ENCODE measurements around the gene CST11.

The CST11 gene

GRCh38 chr20:23445596-23446217 is 7.0 kb downstream of the CST11 start:
- H3K4me3 Mint-ChIP-seq = no peak overlapping the region
- no peaks in the 10 kb centered on the region for H3K4me1 Mint-ChIP-seq
- ATAC-seq (replicated peaks) (no peak), DNase-seq (no peak)
- H3K9me3 Mint-ChIP-seq = no peaks in the 10 kb centered on the region
- H3K27me3 Mint-ChIP-seq = peaks cover 0 to under 1% of the 10 kb centered on the region in 2 donors
- no peaks in the 10 kb centered on the region for H3K36me3 Mint-ChIP-seq
- H3K27ac Mint-ChIP-seq = no peak overlapping the region

DNA sequence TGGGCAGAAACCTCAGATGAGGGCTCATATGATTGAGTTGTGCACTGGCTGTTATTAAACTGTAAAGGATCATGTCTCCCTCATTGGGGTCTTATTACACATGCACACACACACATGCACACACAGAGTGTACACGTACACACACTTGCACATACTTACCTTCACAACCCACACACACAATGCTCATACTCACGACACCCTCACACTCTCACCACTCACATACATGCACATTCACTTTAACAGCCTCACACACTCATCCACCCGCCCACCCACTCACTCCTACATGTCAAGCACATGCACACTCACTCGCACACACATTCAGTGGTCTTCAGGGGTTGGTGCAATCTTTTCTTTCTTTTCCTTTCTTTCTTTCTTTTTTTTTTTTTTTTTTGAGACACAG is 7.8 kb downstream of the CST11 start:
- ATAC-seq (replicated peaks) = no peak
- no peaks in the 10 kb centered on the region for H3K36me3 Mint-ChIP-seq
- H3K9me3 Mint-ChIP-seq = no peaks in the 10 kb centered on the region
- no peaks in the 10 kb centered on the region for H3K4me1 Mint-ChIP-seq
- no peak overlapping the region for H3K4me3 Mint-ChIP-seq
- no peak overlapping the region for H3K27ac Mint-ChIP-seq
- DNase-seq = no peak
- H3K27me3 Mint-ChIP-seq = peaks cover 0 to 4% of the 10 kb centered on the region in 2 donors

- no peak for ATAC-seq (replicated peaks)
- Mint-ChIP-seq H3K4me3 (no peak overlapping the region), H3K27me3 (peaks cover 0 to 5% of the 10 kb centered on the region in 2 donors), H3K36me3 (no peaks in the 10 kb centered on the region), H3K27ac (no peak overlapping the region), H3K9me3 (no peaks in the 10 kb centered on the region), H3K4me1 (no peaks in the 10 kb centered on the region)
- DNase-seq = no peak
Observed at GRCh38 chr20:23442436-23442835, 10.2 kb downstream of the CST11 start.

DNA sequence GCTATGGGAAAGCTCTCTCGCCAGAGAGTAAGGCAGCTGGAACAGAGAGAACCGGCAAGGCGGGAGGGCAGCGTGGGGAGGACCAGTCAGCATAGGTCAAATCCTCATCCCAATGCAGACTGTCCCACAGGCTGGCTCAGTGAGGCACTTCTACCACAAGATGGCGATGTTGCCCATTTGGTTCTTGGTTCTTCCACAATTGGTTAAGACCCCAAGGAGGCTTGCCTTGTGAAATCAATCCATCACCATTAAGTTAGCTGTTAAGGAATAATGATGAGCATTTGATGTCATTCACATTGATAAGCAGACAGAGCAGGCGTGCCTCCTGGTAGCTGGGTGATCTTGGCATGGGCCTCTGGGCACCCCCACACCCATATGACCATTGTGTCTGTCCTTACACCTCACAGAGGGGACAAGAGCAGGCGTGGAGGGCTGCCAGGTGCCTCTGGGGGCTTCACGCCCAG is 10.8 kb downstream of the CST11 start:
- Mint-ChIP-seq H3K27me3 (peaks cover 0 to 7% of the 10 kb centered on the region in 2 donors), H3K27ac (no peak overlapping the region), H3K4me3 (no peak overlapping the region), H3K9me3 (no peaks in the 10 kb centered on the region), H3K36me3 (no peaks in the 10 kb centered on the region), H3K4me1 (no peaks in the 10 kb centered on the region)
- DNase-seq (peak; percentile 48), ATAC-seq (replicated peaks) (peak; percentile 85 to 93)

GRCh38 chr20:23440004-23440403 is 12.7 kb downstream of the CST11 start:
- Mint-ChIP-seq H3K4me3 (no peak overlapping the region), H3K36me3 (no peaks in the 10 kb centered on the region), H3K4me1 (no peaks in the 10 kb centered on the region), H3K27ac (no peak overlapping the region), H3K9me3 (no peaks in the 10 kb centered on the region), H3K27me3 (peaks cover 0 to 7% of the 10 kb centered on the region in 2 donors)
- DNase-seq (no peak), ATAC-seq (replicated peaks) (no peak)

GRCh38 chr20:23438661-23439060 is 14.0 kb downstream of the CST11 start:
- Mint-ChIP-seq H3K36me3 (no peaks in the 10 kb centered on the region), H3K4me3 (no peak overlapping the region), H3K27ac (no peak overlapping the region), H3K27me3 (peaks cover 0 to 7% of the 10 kb centered on the region in 2 donors), H3K9me3 (no peaks in the 10 kb centered on the region), H3K4me1 (no peaks in the 10 kb centered on the region)
- DNase-seq (no peak), ATAC-seq (replicated peaks) (no peak)

GRCh38 chr20:23437126-23437899 is 15.4 kb downstream of the CST11 start:
- Mint-ChIP-seq H3K27me3 (peaks cover 0 to 7% of the 10 kb centered on the region in 2 donors), H3K4me3 (no peak overlapping the region)
- no peak for DNase-seq

DNA sequence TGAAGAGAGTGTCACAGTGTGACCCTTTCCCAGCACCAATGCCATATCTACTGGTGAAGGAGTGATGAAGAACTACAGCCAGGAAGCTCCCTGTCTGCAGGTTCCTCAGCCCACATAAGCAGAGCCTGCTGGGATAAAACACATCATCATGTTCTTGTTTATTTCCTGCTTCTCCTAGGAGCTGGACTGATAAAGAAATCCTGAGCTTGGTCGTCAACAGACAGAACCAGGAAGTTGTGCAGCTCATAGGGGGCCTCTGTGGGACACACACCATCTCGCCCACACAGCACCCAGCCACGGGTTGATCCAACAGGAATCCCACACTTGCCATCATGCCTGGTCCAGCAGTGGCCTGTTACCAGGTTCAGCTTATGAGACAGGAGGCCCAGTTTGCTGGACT is 16.0 kb downstream of the CST11 start:
- Mint-ChIP-seq H3K4me1 (no peaks in the 10 kb centered on the region), H3K27ac (no peak overlapping the region), H3K4me3 (no peak overlapping the region), H3K9me3 (no peaks in the 10 kb centered on the region), H3K36me3 (no peaks in the 10 kb centered on the region), H3K27me3 (peaks cover 0 to 7% of the 10 kb centered on the region in 2 donors)
- no peak for ATAC-seq (replicated peaks)
- DNase-seq = no peak

More at GRCh38 chr20:23437126-23437899, 15.4 kb downstream of the CST11 start:
- Mint-ChIP-seq H3K36me3 (no peaks in the 10 kb centered on the region), H3K9me3 (no peaks in the 10 kb centered on the region), H3K4me1 (no peaks in the 10 kb centered on the region), H3K27ac (no peak overlapping the region)
- ATAC-seq (replicated peaks) = no peak

DNA sequence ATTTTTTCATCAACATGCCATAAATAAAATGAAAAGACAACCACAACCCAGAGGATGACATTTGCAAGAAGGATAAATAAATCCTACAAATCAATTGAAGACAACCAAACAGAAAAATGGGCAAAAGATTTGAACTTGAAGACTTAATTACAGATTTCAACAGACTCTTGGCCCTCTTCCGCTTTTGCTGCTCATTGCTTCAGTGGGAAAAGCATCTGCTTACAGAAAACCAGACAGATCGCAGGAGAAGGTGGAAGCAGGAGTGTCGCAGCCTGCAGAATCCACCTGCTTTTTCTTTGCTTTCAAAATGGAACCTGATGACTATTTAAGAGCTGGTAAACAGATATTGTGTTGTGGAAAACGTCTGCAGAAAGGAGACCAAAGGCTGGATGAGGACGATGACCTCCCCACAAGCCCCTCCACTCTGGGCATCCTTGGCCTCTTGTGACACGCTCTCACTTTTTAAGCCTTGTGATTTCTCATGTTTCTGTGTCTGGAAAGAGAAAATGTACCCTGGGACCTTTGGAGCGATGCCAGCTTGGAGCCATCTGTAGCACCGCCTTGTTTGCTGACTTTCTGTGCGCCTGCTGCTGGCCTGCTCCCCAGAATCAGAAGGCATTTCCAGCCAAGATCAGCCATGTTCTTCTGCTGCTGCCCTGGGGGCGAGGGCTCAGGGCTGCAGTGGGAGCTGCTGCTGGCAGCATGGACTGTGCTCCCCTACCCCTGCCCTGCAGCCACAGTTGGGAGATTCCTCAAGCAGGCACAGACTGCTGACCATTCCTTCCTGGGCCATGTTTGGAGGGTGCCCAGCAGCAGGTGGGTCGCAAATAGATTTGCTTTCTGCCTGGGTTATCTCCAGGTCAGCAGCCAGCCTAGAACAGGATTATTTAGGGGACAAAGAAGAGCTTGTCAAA is 16.8 kb downstream of the CST11 start:
- no peak for DNase-seq
- H3K27ac Mint-ChIP-seq = no peak overlapping the region
- H3K36me3 Mint-ChIP-seq = no peaks in the 10 kb centered on the region
- no peak for ATAC-seq (replicated peaks)
- H3K4me1 Mint-ChIP-seq = no peaks in the 10 kb centered on the region
- peaks cover 0 to 7% of the 10 kb centered on the region in 2 donors for H3K27me3 Mint-ChIP-seq
- H3K9me3 Mint-ChIP-seq = no peaks in the 10 kb centered on the region
- H3K4me3 Mint-ChIP-seq = no peak overlapping the region

GRCh38 chr20:23434521-23435313 is 18.0 kb downstream of the CST11 start:
- Mint-ChIP-seq H3K9me3 (no peaks in the 10 kb centered on the region), H3K4me3 (no peak overlapping the region), H3K27me3 (peaks cover 0 to 3% of the 10 kb centered on the region in 2 donors), H3K4me1 (no peaks in the 10 kb centered on the region), H3K27ac (no peak overlapping the region), H3K36me3 (no peaks in the 10 kb centered on the region)
- ATAC-seq (replicated peaks) = no peak
- DNase-seq = no peak

GRCh38 chr20:23433628-23434027 is 19.0 kb downstream of the CST11 start:
- Mint-ChIP-seq H3K4me1 (no peaks in the 10 kb centered on the region), H3K9me3 (no peaks in the 10 kb centered on the region), H3K4me3 (no peak overlapping the region), H3K36me3 (no peaks in the 10 kb centered on the region), H3K27ac (no peak overlapping the region), H3K27me3 (peaks cover 0 to 3% of the 10 kb centered on the region in 2 donors)
- ATAC-seq (replicated peaks) (no peak), DNase-seq (no peak)

GRCh38 chr20:23425129-23425528 is 27.5 kb downstream of the CST11 start:
- Mint-ChIP-seq H3K9me3 (no peaks in the 10 kb centered on the region), H3K36me3 (no peaks in the 10 kb centered on the region), H3K4me1 (peaks cover 6 to 7% of the 10 kb centered on the region in 2 donors), H3K27ac (no peak overlapping the region), H3K4me3 (no peak overlapping the region), H3K27me3 (peaks cover 6 to 12% of the 10 kb centered on the region in 2 donors)
- DNase-seq (no peak), ATAC-seq (replicated peaks) (no peak)

GRCh38 chr20:23420943-23421931 is 31.4 kb downstream of the CST11 start, which contains the start of gene NAPB:
Gene NAPB (minus strand): TSS chr20:23421488. CDS start chr20:23421402, 86 bp downstream.
- Mint-ChIP-seq H3K4me3 (peak within 1 kb of the TSS; percentile 87 to 90), H3K9me3 (no peaks in the 10 kb centered on the region), H3K27ac (peak within 1 kb of the TSS; percentile 89), H3K4me1 (peaks cover 11 to 19% of the 10 kb centered on the region in 2 donors), H3K36me3 (no peaks in the 10 kb centered on the region), H3K27me3 (peaks cover 6 to 12% of the 10 kb centered on the region in 2 donors)
- peak; percentile 93 for DNase-seq
- ATAC-seq (replicated peaks) = peak; percentile 98 to 99

Data from stimulated activated naive B cell treated with anti-CD40 and anti-IgM and Interleukin-4, amounts not matched to agents 10 μg/mL and 1 μg/mL and 100 μg/mL, for 72 hours (primary cell).